Measurements from ENCODE around the gene ASAP2.

ASAP2 gene

DNA sequence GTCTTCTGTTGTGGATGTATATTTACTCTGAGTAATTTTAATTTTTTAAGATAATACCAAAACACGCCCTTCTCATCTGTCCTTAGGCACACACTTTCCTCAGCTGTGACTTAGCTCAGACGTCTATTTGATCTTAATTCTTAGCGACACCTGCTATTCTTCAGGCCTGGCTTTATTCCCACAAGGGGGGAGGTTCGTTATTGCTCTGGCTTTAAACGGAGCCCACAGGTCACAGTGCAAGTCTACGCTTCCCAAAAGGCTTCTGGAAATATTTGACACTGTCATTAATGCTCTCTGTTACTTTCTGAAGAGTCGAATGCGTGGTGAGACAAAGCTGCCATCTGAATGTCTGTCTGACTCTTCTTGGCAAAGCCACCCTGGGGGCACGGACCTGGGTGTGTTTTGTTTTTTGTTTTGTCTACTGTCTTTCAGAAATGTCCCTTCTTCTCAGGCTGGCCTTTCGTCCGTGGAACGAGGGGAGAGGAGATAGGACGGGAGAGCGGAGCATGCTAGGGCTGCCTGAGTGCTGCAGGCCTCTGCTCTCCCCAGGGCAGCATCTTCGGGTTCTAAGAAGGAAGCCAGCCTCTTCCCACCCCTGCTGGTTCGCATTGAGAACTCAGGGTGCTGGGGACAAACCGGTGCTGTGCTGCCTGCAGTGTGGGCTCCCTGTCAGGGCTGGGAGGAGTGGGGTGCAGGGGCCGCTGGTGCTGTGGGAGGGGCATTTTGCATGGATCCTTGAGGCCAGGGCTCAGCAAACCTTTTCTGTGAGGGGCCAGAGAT is 61.9 kb downstream of the ASAP2 start:
- H3K9me3 ChIP-seq, result peaks cover 2% of the 10 kb centered on the region; the same call in 1 of the 2 replicates
- in situ Hi-C loops (cut with MboI; ENCODE audit: low sequenced_read_pairs), result no loop called here
- no peaks in the 10 kb centered on the region for H3K27me3 ChIP-seq (ENCODE audit: low read depth)
- DNase-seq (ENCODE audit: low spot score in 2 of 2), result no peak
- H3K4me1 ChIP-seq, result no peaks in the 10 kb centered on the region
- H3K4me3 ChIP-seq, result no peak overlapping the region
- H3K36me3 ChIP-seq (replicated peaks), result no peaks in the 10 kb centered on the region; the same call in 1 of the 2 replicates

DNA sequence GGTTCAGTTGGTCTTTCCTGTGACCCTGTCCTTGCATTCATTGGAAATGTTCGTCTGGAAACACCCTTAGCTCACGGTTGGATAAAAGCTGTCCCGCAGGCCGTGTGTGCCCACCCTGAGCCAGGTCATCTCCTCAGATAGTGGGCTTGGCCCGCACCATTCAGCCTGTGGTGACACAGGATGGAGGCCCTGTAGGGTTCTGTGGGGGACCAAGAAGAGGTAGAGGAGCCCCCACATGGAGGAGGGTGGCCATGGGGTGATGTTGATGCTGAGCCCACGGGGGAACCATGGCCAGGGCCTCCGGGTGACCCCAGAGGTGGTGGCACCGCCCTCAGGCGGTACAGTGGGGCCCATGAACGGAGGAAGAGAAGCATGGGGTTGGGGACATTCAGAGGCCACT is 62.7 kb downstream of the ASAP2 start:
- Histone ChIP-seq H3K36me3 (replicated peaks) (no peaks in the 10 kb centered on the region; the same call in 1 of the 2 replicates), H3K4me3 (no peak overlapping the region), H3K4me1 (no peaks in the 10 kb centered on the region), H3K27me3 (ENCODE audit: low read depth) (no peaks in the 10 kb centered on the region), H3K9me3 (peaks cover 2% of the 10 kb centered on the region; the same call in 1 of the 2 replicates)
- in situ Hi-C loops (cut with MboI; ENCODE audit: low sequenced_read_pairs), result no loop called here
- DNase-seq (ENCODE audit: low spot score in 2 of 2), result no peak

DNA sequence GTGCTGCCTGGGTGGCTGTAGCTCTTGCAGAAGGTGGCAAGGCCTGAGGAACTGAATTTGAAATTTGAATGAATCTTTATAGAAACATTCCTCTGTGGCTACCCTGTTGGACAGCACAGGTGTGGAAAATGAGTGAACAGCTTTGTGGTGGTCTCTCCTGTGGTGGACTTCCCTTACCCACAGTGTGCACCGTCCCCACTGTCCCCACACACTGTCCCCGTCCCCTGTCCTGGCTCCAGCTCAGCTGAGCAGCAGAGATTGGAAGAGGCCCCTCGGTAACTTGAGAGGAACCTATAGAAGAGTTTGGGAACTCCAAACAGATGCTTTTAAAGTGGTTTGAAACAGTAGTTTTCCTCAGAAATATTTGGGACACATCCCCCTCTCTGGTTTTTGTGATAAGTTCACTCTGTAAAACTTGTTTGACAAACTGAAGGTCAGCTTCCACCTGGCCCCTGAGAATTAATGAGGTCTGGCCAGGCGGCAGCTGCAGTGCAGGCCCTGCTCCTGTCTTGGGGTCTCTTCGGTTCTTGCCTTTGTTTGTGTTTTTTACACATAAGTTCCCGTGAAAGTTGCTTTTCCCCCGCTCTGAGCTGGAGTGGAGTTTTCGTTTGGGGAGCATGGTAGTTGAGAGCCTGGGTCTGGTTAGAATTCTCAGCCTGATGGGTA is 63.2 kb downstream of the ASAP2 start:
- Histone ChIP-seq H3K4me3 (no peak overlapping the region), H3K9me3 (peaks cover 2% of the 10 kb centered on the region; the same call in 1 of the 2 replicates), H3K36me3 (replicated peaks) (no peaks in the 10 kb centered on the region; the same call in 1 of the 2 replicates), H3K4me1 (no peaks in the 10 kb centered on the region), H3K27me3 (ENCODE audit: low read depth) (no peaks in the 10 kb centered on the region)
- no peak for DNase-seq (ENCODE audit: low spot score in 2 of 2)
- in situ Hi-C loops (cut with MboI; ENCODE audit: low sequenced_read_pairs), result no loop called here

DNA sequence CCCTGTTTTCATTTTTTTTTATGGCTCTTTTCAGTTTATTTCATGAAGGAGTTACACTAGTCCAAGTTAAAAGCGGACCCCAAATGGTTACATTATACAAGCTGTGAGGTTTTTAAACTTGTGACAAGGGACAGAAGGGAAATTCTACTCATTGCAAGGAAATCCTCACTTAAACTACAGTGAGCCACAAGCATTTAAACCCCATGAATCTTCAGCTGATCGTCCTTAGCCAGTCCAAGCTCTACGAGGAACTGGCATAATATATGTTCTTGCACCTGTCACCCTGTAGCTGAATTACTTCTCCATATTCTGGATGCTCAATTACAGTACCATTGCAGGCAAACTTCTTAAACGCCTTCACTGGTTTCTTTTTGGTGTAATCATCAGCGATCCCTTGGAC is 64.5 kb downstream of the ASAP2 start:
- in situ Hi-C loops (cut with MboI; ENCODE audit: low sequenced_read_pairs), result no loop called here
- no peaks in the 10 kb centered on the region; the same call in 1 of the 2 replicates for H3K36me3 ChIP-seq (replicated peaks)
- H3K4me1 ChIP-seq, result no peaks in the 10 kb centered on the region
- no peak overlapping the region for H3K4me3 ChIP-seq
- no peaks in the 10 kb centered on the region for H3K27me3 ChIP-seq (ENCODE audit: low read depth)
- peaks cover 2% of the 10 kb centered on the region; the same call in 1 of the 2 replicates for H3K9me3 ChIP-seq
- no peak for DNase-seq (ENCODE audit: low spot score in 2 of 2)

DNA sequence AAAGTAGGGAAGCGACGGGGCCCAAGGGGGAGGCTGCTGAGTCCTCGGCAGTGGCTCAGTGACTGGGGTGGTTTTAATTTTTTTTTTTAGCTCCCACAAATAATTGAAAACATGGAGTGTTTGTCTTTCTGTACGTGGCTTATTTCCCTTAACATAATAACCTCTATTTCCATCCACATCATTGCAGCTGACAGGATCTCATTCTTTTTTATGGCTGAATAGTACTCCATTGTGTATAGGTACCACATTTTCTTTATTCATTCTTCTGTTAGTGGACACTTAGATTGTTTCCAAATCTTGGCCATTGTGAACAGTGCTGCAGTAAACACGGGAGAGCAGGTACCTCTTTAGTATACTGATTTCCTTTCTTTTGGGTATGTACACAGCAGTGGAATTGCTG is 65.1 kb downstream of the ASAP2 start:
- Histone ChIP-seq H3K4me1 (no peaks in the 10 kb centered on the region), H3K9me3 (peaks cover 2% of the 10 kb centered on the region; the same call in 1 of the 2 replicates), H3K4me3 (no peak overlapping the region), H3K27me3 (ENCODE audit: low read depth) (no peaks in the 10 kb centered on the region), H3K36me3 (replicated peaks) (no peaks in the 10 kb centered on the region; the same call in 1 of the 2 replicates)
- in situ Hi-C loops (cut with MboI; ENCODE audit: low sequenced_read_pairs), result no loop called here
- DNase-seq (ENCODE audit: low spot score in 2 of 2), result no peak

DNA sequence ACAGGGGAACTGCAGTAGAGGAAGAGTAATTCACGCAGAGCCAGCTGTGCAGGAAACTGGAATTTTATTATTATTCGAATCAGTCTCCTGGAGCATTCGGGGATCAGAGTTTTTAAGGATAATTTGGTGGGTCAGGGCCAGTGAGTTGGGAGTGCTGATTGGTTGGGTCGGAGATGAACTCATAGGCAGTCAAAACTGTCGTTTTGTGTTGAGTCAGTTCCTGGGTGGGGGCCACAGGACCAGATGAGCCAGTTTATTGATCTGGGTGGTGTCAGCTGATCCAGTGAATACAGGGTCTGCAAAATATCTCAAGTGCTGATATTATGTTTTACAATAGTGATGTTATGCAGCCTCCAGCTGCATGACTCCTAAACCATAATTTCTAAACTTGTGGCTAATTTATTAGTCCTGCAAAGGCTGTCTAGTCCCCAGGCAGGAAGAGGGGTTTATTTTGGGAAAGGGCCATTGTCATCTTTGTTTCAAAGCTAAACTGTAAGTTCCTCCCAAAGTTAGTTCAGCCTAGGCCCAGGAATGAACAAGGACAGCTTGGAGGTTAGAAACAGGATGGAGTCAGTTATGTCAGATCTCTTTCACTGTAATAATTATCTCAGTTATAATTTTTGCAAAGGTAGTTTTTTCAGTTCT is 67.0 kb downstream of the ASAP2 start:
- no peaks in the 10 kb centered on the region for H3K4me1 ChIP-seq
- no peaks in the 10 kb centered on the region; the same call in 1 of the 2 replicates for H3K36me3 ChIP-seq (replicated peaks)
- no peak overlapping the region for H3K4me3 ChIP-seq
- H3K27me3 ChIP-seq (ENCODE audit: low read depth), result no peaks in the 10 kb centered on the region
- peaks cover 2% of the 10 kb centered on the region; the same call in 1 of the 2 replicates for H3K9me3 ChIP-seq
- DNase-seq (ENCODE audit: low spot score in 2 of 2), result no peak
- in situ Hi-C loops (cut with MboI; ENCODE audit: low sequenced_read_pairs), result no loop called here

DNA sequence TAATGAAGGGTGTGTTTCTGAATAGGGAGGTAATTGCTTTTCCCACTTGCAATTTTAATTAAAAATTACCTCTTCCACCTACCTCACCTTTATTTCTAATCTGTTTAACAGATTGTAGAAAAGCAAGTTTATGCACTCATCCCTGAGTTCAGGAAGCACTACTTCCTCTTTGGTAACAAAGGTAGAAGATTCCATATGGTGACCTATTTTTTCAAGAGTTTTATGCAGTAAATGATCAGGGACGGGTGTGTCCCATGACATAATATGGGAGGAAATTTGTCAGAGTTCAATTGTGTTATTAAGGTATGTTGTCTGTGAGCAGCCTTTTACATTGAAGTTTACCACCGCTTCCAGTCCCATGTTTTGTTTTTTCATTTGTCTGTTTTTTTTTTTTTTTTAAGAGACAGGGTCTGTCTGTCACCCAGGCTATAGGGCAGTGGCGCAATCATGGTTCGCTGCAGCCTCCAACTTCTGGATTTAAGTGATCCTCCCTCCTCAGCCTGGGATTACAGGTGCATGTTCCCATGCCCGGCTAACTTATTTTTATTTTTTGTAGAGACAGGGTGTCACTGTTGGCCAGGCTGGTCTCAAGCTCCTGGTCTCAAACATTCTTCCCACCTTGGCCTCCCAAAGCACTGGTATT is 68.2 kb downstream of the ASAP2 start:
- DNase-seq (ENCODE audit: low spot score in 2 of 2), result no peak
- Histone ChIP-seq H3K36me3 (replicated peaks) (no peaks in the 10 kb centered on the region; the same call in 1 of the 2 replicates), H3K4me1 (no peaks in the 10 kb centered on the region), H3K27me3 (ENCODE audit: low read depth) (no peaks in the 10 kb centered on the region), H3K4me3 (no peak overlapping the region), H3K9me3 (peaks cover 2% of the 10 kb centered on the region; the same call in 1 of the 2 replicates)
- in situ Hi-C loops (cut with MboI; ENCODE audit: low sequenced_read_pairs), result no loop called here

DNA sequence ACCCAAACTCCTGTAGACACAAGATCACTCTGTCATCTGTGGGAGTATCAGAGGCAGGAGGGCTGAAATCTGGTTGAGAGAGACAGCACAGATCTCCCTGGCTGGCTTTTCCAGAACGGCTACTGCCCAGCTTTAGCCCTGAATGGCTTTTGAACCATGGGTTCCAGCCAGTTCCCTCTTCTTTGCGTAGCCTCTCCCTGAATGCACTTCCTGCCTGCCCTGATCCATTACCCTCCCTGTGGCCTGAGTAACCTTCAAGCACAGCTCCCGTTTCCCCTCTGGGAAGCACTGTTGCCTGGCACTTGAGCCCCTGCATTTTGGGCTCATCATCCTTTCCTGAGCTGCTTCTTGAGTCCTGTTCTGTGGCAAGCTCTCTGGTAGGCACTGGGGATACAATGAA is 68.8 kb downstream of the ASAP2 start:
- DNase-seq (ENCODE audit: low spot score in 2 of 2), result no peak
- H3K36me3 ChIP-seq (replicated peaks), result no peaks in the 10 kb centered on the region; the same call in 1 of the 2 replicates
- no peaks in the 10 kb centered on the region for H3K27me3 ChIP-seq (ENCODE audit: low read depth)
- H3K4me1 ChIP-seq, result no peaks in the 10 kb centered on the region
- in situ Hi-C loops (cut with MboI; ENCODE audit: low sequenced_read_pairs), result no loop called here
- H3K4me3 ChIP-seq, result no peak overlapping the region
- peaks cover 2% of the 10 kb centered on the region; the same call in 1 of the 2 replicates for H3K9me3 ChIP-seq

DNA sequence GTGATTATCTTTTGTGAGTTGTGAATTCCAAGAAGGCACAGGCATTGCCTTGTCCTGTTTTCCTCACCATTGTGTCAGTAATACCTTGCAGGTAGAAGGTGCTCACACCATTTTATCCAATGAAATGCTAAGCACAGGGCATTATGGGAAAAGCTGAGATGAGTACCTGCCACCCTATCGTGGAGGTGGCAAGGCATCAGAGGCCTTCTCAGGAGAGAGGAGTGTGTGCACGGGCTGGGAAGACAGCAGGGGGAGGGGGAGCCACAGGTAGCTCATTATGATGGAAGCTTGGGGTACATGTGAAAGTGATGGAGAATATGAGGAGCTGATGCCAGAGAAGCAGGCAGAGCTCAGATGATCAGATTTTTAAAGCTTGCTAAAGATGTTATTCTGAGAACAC is 69.5 kb downstream of the ASAP2 start:
- in situ Hi-C loops (cut with MboI; ENCODE audit: low sequenced_read_pairs), result no loop called here

DNA sequence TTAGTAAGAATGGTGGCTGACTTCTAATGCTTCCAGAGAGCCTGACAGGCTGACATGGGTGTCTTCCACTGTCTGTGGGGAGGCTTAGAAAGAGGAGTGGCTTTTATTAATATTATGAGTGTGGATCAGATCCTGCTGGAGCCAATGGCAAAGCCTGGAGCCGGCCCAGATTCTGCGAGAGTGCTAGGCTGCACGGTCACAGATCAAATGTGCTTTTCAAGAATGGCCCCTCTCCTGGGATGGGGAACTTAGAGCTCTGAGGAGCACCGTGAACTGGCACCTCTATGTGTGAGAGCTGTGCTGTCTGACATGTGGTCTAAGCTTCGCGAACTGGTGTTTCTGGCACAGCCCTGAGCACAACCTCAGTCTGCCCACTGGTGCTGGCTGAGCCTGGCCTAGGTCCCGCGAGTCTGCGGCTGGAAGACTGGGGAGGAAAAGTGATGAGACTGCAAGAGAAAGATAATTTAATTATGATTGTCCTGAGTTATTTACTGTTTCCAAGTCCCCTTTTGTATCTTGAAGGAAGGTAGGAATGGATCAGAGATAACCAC is 70.4 kb downstream of the ASAP2 start:
- Histone ChIP-seq H3K36me3 (replicated peaks) (no peaks in the 10 kb centered on the region; the same call in 1 of the 2 replicates), H3K9me3 (no peaks in the 10 kb centered on the region; the same call in 1 of the 2 replicates), H3K4me3 (no peak overlapping the region), H3K27me3 (ENCODE audit: low read depth) (no peaks in the 10 kb centered on the region), H3K4me1 (no peaks in the 10 kb centered on the region)
- DNase-seq (ENCODE audit: low spot score in 2 of 2), result no peak
- in situ Hi-C loops (cut with MboI; ENCODE audit: low sequenced_read_pairs), result no loop called here

More for the DNA sequence above, 69.5 kb downstream of the ASAP2 start:
- H3K4me3 ChIP-seq, result no peak overlapping the region
- H3K4me1 ChIP-seq, result no peaks in the 10 kb centered on the region
- H3K36me3 ChIP-seq (replicated peaks), result no peaks in the 10 kb centered on the region; the same call in 1 of the 2 replicates
- no peaks in the 10 kb centered on the region for H3K27me3 ChIP-seq (ENCODE audit: low read depth)
- H3K9me3 ChIP-seq, result peaks cover 2% of the 10 kb centered on the region; the same call in 1 of the 2 replicates
- DNase-seq (ENCODE audit: low spot score in 2 of 2), result no peak

DNA sequence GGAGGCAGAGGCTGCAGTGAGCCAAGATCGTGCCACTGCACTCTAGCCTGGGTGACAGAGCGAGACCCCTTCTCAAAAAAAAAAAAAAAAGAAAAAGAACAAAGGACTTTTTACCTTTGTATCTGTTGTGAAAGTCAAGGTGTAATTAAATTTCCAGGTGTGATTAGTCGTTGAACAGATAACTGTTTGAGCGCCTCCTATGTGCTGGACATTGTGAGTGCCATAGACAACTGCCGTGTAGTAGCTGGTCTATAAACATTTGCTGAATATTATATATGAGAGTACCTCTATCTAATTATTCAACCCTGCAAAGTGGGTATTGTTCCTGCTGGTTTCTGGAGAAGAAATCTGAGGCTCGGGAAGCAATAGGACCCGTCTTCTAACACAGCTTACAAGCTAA is 71.8 kb downstream of the ASAP2 start:
- no peaks in the 10 kb centered on the region for H3K27me3 ChIP-seq (ENCODE audit: low read depth)
- no peaks in the 10 kb centered on the region for H3K9me3 ChIP-seq
- no peak for DNase-seq (ENCODE audit: low spot score in 2 of 2)
- no peaks in the 10 kb centered on the region for H3K36me3 ChIP-seq (replicated peaks)
- no peaks in the 10 kb centered on the region for H3K4me1 ChIP-seq
- no peak overlapping the region for H3K4me3 ChIP-seq
- in situ Hi-C loops (cut with MboI; ENCODE audit: low sequenced_read_pairs), result no loop called here

DNA sequence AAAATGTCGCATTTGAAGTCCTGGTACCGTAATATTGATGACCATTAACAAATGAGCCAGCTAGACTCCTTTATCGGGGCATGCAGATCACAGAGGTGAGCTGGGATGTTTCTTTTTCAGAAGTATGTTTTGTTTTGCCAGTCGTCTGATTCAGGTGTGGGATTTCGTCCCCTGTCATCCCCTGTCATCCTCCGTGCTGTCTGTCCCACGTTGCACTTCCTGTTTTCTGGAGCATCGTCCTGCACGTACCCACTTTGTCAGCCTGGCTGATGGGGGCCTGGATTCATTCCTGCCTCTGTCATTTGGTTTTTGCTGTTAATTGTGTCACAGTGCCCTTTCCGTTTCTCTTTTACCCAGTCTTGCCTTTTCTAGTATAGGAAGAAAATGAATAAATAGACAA is 72.8 kb downstream of the ASAP2 start:
- no peak for DNase-seq (ENCODE audit: low spot score in 2 of 2)

DNA sequence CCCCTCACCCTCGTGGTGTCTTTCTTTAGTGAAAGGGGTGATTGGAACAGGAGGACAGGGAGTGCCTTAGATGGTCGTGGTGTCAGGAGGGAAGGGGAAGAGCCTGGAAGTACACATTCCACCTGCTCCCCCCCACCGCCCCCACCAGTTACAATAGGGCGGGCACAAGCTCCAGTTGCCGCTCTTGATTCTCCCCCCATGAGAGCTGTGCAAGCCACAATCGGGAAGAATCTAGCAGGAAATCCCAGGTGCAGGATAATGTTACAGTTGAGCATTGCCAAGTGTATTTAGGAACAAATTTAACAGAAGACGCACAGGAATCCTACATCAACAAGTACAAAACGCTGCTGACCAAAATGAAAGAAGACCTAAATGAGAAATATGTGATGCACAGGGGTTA is 73.6 kb downstream of the ASAP2 start:
- DNase-seq (ENCODE audit: low spot score in 2 of 2), result no peak
- H3K36me3 ChIP-seq (replicated peaks), result no peaks in the 10 kb centered on the region
- no peaks in the 10 kb centered on the region for H3K9me3 ChIP-seq
- H3K4me1 ChIP-seq, result no peaks in the 10 kb centered on the region
- H3K27me3 ChIP-seq (ENCODE audit: low read depth), result no peaks in the 10 kb centered on the region
- no peak overlapping the region for H3K4me3 ChIP-seq
- in situ Hi-C loops (cut with MboI; ENCODE audit: low sequenced_read_pairs), result no loop called here

More for the DNA sequence above, 72.8 kb downstream of the ASAP2 start:
- no peaks in the 10 kb centered on the region for H3K27me3 ChIP-seq (ENCODE audit: low read depth)
- in situ Hi-C loops (cut with MboI; ENCODE audit: low sequenced_read_pairs), result no loop called here
- H3K4me1 ChIP-seq, result no peaks in the 10 kb centered on the region
- H3K36me3 ChIP-seq (replicated peaks), result no peaks in the 10 kb centered on the region
- H3K4me3 ChIP-seq, result no peak overlapping the region
- no peaks in the 10 kb centered on the region for H3K9me3 ChIP-seq

Measured in HAP-1 (cell line).